ENCODE measurements around the gene NTMT1.

NTMT1 gene

DNA sequence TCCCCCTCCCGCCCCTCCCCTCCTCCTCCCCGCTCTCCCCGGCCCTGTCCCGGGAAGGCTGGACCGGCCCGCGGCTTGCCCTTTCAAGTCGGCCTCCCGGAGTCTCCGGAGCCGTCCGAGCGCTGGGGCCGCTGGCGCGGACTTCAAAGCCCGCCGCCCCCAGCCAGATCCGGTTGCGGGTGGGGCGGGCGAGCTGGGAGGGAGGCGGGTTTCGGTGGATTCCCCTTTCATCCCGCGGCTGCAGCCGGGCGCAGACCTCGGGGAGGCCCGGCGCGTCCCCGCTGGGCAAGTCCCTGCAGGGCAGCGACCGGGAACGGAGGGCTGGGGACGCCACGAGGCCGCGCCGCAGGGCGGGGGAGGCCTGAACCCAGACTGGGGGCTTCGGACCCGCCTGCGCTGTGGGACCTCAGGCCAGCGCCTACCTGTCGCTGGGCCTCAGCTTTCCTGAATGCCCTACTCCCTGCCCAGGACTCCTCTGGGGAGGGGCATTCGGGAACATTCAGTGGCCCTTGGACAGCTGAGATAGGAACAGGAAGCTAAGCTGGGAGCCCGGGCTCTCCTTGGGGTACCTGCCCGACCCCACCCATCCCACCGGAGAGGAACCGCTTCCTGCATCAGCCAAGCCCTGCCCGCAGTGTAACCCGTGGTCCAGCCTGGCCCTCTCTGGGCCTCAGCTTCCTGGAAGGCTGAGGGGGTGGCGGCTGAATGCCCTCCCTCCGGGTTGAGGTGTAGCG is 28.4 kb upstream of the NTMT1 start:
- no peak for DNase-seq (ENCODE audit: low read depth)

DNA sequence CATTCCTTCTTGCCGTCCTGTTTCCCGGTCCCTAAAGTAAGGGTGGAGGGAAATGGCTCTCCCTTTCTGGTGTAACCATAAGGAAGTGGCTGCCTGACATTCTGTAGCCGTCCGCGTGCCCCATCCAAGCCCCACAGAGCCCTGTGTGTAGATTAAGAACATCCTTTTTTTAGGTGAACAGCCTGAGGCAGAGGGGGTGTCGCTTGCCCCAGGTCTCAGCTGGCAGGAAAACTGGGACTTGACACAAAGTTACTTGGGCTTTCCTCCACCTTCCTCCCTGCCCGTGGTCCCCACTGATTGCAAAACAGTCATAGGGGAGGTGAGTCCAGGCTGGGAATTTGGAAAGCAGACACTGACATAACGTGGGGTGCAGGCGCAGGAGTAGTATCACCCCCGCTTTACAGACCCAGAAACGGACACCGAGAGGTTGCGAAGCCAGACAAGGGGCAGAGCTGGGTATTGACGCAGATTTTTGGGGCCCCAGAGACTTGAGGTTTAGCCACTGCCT is 27.8 kb upstream of the NTMT1 start:
- no peak for DNase-seq (ENCODE audit: low read depth)

DNA sequence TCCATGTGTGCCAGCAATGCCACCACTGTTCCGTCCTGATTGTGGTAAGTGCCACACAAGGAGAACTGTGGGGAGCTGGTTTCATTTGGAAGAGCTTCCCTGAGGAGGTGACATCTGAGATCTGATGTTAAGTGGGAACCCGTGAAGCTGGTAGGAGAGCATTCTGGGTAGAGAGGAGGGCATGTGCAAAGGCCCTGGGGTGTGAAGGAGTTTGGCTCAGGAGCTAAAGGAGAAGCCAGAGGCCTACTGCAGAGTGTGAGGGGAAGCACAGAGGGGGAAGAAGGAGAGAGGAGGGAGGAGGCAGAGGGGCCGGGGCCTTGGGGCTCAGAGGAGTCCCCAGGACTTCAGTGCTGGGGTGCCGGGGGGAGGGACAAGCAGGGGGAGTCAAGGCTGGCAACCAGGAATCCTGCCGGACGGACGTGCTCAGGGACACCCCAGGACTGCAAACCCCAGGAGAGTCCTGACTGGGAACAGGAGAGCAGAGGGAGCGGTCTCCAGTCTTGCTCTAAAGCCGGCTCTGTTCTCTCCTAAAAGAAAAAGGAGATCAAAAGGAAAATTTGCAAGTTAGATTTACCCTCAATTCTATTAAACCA is 24.8 kb upstream of the NTMT1 start:
- DNase-seq (ENCODE audit: low read depth): no peak

DNA sequence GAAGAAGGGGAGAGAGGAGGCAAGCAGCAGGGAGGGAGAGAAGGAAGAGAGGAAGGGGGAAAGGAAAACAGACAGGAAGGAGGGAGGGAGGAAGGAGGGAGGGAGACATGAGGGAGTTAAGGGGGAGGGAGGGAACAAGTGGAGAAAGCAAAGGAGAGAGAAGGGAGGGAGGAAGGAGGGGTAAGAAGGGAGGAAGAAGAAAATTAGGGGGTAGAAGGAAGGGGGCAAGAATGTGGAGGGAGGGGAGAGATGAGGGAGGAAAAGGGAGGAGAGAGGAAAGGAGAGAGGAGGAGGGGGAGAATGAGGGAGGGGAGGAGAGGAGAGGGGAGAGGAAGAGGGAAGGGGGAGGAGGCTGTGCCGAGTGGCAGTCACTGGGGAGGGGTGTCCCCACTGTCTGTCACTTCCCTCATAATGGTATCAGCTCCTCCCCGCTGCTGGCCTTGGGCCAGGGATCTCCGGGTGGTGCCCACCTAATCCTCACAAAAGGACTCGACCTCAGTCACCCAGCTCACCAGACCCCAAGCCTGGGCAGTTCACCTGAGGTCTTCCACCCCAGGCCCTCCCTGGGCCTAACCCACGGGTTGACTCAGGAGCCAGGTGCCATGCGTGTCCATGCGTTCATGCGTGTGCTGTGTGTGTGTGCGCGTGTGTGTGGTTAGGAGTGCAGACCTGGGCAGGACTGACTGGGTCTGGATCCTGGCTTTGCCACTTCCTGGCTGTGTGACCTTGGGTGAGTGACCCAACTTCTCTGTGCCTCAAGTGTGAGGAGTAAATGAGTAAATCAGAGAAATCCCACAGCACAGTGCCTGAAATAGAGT is 23.2 kb upstream of the NTMT1 start:
- DNase-seq (ENCODE audit: low read depth): no peak

DNA sequence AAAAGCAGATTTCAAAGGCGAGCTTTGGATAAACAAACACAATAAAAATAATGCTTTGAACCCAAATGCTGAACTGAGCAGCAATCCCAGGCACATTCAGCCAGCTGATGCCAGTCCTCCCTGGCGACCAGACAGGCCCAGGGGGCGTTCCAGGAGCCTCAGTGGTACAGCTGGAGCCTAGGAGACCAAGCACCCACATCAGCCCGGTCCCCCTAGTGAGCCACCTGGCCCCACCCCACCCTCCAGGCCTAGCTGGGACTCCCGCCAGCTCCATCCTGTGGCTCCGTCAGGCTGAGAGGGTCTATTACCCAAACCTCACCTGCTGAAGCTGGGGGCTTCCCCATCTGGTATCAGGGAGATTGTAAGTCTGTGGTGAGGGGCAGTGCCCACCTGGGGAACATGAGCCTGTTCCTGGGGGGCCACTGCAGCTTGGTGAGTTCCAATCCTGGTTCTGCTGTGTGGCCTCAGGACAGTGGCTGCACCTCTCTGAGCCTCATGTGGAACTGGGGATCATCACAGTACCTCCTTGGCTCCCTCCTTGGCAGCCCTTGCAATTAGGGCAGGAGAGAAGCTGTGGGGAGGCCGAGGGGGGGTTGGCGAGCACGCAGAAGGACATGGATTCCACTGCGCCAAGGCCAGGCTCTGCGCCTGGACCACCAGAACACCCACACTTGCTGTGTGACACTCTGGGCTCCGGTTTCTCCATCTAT is 21.8 kb upstream of the NTMT1 start:
- DNase-seq (ENCODE audit: low read depth): no peak

DNA sequence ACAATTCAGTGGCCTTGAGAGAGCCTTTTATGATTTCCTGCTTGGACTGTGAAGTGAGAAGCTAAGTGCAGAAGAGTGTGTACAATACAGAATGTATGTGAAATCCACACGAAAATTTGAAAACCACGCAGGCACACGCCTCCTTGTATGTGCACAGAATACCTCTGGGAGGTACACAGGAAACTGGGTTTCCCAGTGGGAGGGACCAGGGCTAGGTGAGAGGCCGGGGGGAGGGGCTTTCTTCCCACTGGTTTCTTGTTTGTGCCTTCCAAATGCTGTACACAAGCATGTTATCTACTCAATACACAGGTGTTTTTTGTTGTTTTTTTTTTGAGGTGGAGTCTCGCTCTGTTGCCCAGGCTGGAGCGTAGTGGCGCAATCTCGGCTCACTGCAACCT is 21.2 kb upstream of the NTMT1 start:
- no peak for DNase-seq (ENCODE audit: low read depth)

DNA sequence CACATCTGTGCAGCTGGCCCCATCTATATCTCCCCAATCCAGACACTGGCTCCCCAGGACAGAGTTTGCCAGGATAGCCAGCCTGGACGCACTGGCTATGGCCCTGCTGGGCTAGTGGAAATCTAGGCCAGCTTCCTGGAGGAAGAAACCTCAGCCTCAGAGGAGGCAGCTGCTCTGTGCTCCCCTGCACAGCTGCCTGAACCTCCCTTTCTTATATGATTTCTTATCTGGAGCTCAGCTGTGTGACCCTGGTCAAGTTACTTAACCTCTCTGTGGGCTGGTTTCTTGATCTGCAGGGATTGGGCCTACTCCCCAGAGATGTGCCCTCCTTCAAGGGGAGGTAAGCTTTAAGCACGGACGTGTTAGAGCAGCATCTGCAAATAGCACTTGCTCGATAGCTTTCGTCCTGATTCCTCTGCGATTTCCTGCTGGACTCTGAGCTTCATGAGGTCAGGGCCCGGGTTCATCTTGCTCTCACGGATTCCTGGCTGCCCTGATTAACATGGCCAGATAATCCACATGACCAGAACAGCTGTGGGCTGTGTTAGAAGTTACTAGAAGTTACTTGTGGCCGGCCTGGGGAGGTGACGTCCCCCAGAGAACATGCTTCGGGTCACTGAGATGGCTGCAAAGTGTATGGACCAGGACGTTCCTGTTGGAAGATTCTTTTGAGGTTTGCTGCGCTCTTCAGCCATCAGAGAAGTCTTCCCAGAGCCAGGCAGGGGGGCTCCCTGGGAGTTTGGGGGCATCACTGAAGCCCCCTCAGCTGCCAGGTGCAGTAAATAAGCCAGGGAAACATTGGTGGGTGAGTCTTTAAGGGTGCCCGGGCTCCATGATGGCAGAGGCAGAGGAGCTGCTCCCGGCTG is 19.6 kb upstream of the NTMT1 start:
- no peak for DNase-seq (ENCODE audit: low read depth)

DNA sequence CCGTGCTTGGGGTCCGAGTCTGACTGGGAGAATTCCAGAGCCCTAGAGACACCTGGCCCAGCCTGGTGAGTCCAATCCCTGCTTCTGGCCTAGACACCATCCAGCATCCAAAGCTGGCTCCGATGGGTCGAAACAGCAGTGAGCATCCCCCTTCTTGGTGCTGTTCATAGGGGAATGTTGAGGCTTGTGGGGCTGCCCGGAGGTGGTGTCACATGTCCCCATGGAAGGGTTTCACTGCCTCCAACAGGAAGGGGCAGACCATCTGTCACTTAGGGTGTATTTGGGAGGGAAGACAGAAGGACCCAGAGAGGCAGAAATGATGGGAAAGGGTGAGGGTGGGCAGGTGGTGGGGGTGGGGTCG is 19.0 kb upstream of the NTMT1 start:
- DNase-seq (ENCODE audit: low read depth): no peak

DNA sequence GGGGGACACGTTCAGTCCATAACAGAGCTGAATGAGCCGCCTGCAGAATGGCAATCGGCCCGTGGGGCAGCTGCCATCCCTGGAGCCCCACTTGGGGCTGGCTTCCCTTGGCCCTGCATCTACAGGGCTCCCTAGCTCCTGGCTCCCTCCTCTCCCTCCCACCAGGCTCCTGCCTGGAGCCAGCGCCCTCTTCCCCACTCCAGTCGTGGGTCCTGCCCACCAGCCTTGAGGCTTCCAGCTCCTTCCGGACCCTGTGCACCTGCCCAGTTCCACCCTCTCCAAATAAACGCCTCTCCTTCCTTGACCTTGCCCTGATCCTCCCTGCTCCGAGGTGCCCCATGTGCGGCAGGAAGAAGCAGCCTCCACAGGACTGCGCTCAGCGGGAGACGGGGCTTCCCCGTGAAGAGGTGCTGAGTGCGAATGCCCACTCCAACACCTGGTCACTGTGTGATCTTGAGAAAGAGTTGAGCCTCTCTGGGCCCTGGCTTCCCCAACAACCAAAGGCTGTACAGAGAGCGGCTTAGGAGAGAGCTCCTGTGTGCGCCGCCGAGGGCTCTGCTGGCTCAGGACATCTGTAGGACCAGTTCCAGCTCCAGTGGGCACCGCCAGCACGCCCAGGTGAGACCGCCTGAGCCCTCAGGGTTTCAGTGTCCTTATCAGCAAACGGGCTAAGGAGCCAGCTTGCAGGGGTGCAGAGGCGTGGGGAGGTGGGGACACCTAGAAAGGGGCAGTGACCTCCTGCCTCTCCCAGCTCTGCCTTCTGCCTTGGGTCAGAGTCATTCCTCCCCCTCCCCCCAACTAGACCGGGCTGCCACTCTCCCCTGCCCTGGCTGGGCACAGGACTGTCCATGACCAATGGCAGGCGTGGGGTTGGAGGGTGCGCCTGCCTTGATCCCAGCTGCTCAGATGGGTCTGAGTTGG is 17.1 kb upstream of the NTMT1 start:
- no peak for DNase-seq (ENCODE audit: low read depth)

DNA sequence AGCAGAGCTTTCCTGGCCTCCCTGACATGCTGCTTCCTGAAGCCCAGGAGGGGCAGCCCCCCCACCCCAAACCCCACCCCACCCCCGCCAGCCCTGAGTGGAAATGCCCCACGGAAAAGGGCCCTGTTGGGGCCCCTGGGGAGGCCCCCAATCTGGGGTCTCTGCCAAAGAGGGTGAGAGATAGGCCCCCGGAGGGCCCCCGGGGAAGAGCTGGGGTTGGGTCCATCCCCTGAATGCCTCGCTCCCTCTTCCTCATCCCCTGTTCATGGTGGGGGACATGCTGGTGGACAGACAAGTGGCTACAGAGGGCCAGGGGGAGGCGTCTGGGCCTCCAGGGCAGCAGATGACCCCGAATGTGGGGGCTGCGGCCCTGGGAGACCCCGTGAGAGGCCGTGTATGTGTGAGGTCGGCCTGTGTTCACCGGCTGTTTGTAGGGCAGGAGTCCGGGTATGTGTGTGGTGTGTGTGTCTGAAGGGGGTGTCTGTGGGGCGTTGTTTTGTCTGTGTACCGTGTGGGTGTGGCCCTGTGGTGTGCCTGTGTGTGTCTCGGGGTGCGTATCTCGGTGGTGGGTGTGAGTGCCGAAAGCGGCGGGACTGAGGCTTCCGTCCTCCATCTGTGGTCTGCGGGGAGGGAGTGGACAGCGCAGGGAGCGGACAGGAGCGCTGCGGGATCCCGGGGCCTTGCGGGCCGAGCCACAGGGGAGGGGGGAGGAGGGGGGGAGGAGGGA is 16.3 kb upstream of the NTMT1 start:
- no peak for DNase-seq (ENCODE audit: low read depth)

DNA sequence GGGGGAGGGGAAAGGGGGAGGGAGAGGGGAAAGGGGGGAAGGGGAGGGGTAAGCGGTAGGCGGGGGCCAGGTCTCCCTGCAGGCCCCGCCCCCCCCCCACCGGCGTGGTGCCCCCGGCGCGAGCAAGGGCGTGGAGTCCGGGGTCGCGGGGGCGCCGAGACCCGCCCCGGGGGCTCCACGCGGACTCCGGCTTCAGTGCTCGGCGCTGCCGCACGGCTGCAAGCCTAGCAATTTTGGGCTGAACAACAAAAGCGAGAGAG is 15.8 kb upstream of the NTMT1 start:
- no peak for DNase-seq (ENCODE audit: low read depth)

DNA sequence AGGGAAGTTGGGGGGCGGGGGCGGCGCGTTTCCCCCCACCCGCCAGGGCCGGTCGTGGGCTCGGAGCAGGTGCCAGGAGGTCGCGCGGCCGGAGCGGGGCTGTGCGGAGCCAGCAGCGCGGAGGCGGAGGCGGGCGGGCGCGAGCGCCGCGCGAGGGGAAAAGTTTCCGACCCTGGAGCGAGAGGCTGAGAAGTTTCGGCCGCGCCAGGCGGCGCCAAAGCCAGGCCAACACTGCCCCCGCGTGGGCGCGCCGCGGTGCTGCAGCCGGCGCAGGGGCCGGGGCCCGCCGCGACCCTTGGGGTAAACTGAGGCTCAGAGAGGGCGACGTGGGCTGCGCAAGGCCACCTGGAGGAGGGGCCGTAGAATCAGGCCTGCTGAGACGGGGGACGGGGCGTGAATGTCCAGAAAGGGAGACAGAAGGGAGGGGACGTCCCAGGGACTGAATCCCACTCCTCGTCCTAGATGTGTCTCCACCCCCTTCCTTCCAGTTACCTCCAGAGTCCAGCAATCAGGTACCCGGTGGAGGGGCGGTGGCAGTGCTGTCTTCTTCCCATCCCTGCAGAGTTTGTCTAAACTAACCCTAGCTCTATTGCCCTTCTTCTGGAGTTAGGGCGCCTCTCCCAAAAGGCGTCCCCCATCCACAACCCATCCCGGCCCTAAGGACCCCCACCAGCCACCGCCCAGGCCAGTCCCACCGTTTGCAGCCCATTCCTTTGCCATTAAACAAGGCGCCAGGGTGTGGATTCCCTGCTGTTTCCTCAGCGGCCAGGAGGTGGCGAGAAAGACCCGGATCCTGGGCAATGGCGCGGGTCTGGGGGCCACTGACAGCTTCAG is 15.3 kb upstream of the NTMT1 start:
- no peak for DNase-seq (ENCODE audit: low read depth)

DNA sequence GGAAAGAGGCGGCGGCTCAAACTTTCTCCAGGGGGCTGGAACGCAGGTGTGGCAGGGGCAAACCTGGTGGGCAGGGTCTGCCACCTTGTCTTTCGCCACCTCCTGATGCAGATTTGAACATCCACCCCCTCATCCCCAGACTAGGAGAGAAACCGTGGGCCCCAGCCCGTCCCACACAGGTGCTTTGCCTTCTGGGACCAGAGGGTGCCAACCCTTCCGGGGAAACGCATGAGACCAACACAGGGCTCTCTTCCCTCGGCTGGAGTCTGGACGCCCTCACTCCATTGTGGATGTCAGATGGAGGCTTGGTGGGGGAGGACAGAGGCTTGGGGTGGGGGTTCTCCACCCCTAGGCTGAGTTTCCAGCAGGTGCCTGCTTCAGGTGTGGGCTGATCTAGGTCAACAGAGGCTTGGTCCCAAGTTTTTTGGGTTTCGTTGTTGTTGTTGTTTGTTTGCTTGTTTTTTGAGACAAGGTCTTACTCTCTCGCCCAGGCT is 14.6 kb upstream of the NTMT1 start:
- DNase-seq (ENCODE audit: low read depth): no peak

DNA sequence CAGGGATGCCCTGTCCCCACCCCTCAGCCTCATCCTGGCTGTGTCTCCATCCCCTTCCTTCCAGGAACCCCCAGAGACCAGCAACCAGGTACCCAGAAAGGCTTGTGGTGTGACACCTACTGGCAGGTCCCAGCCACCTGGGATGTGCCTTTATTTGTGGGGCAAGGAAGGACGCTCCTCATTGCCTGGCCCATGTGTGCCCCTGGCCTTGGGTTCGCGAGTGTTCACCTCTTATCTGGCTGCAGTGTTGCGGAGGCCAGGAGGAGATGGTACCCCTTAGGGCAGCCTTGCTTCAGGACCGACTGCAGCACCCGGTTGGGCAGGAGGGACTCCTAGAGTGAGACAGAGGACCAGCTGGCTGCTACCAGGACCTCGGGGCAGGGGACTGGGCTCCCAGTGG is 13.8 kb upstream of the NTMT1 start:
- DNase-seq (ENCODE audit: low read depth): no peak

DNA sequence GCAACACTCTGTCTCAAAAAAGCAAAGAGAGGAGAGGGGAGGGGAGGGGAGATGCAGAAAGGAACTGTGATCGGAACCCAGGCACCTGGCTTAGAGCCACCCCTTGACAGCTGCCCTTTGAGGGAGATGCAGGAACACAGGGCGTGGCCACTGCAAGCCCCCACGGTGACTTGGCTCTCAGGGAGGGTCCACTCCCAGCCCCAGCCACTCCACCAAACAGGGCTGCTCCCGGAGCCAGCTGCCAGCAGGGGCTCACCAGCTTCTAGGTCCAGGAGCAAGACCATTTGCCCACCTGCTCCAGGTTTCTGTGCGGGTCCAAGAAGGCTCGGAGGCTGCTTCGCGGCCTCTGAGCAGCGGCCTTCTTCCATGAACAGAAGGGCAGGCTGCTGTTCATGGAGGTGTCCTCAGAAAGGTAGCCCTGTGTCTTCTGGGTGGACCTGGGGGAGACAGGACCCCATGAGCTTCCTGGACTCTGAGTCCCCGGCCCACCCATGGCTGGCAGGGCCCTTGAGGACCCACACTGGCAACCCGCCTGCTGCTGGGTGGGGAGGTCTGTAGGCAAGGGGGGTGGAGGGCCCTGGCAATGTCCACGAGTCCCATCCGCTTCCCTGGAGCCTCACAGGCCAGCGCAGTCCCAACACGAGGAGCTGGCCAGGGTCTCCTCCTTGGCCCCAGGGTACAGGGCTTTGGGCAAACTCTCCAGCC is 13.0 kb upstream of the NTMT1 start:
- no peak for DNase-seq (ENCODE audit: low read depth)

DNA sequence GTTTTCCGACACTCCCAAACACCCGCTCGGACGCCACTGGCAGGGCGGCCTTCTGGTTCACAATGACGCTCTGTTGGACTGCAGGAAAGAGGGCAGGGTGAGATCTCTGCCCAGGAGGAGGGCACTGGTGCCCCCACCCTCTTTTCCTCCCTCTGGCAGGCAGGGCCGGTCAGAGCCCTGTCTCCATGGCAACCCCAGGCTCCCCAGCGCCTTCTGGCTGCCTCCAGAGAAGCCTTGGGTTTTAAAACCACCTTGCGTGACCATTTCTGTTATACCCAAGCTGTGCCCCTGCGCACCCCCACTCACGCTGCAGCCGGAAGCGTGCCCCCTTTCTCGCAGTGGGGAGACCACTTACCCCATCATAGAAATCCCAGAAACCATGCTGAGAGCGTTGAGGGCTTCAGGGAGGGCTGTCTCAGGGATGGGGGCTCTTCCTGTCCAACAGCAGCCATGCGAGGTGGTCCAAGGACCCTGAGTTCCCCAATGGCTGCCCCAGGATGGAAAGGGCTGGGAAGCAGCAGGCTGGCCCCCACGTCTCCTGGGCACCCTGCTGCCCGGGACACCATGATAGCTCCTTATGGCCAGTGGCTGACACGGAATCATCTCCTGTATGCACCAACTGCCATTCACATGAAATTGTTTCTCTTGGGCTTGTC is 12.3 kb upstream of the NTMT1 start:
- DNase-seq (ENCODE audit: low read depth): no peak

DNA sequence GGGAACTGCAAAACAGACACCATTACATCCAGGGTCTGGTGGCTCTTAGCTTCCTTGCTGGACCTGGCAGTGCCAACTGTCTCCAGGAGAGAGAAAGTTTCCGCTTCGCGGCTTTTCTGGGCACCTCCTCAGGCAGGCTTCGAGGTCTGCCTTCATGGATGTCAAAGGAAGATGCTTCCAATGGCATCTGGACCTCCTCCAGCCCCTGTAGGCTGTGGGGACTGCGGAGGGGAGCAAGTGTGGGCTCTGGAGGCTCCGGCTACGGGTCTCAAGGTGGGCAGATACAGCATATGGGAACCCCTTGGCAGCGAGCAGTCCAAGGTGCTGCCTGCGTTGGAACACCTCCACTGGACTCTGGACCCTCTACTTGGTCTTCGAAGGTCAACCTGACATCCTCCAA is 11.0 kb upstream of the NTMT1 start:
- no peak for DNase-seq (ENCODE audit: low read depth)
